H1 (cell line): ENCODE measurements around the gene SYNGR3. TPM values are rescaled to one million over a fixed set of nuclear protein-coding genes. Genes with fewer than 3 reads are reported as not detected.

ENCODE experiments used
- CTCF ChIA-PET: fragments of 300-600 bp; sonication (Branson Sonifier 250); formaldehyde crosslinking; loops from one replicate; lab custom pipeline; 2021; ENCODE audit not compliant: partially characterized antibody; lab: Charles Lee
- POLR2A ChIA-PET: fragments of 300-600 bp; sonication (Branson Sonifier 250); formaldehyde crosslinking; loops from one replicate; lab custom pipeline; 2021; ENCODE audit warnings: inconsistent platforms; ENCODE audit not compliant: partially characterized antibody; lab: Charles Lee
- DNase-seq, 2 experiments: peaks; one replicate each; pipeline versions ENCODE4 v3.0.0 to v3.0.0-alpha.2; 2010 to 2022; ENCODE audit warnings: low spot score in 2 of 2, low read depth in 1 of 2, mixed read lengths in 1 of 2
- FAIRE-seq: peaks from 2 replicates; lab custom pipeline; 2011; peaks lifted over from hg19 to GRCh38; lab: Jason Lieb, UNC
- H2AFZ ChIP-seq: 2 replicates; pipeline ENCODE4 v1.8.1; 2012; ENCODE audit warnings: low read length, inconsistent platforms
- H2AK5ac ChIP-seq: 2 replicates; pipeline ENCODE4 v1.6.1; 2013; ENCODE audit warnings: low read depth, low read length
- H2BK120ac ChIP-seq: replicated peaks from 2 replicates; pipeline ENCODE3; 2013; ENCODE audit warnings: low read depth, low read length, inconsistent platforms
- H2BK12ac ChIP-seq: 2 replicates; pipeline ENCODE4 v1.6.1; 2013; ENCODE audit warnings: low read depth, low read length
- H2BK15ac ChIP-seq: 2 replicates; pipeline ENCODE4 v1.6.1; 2013; ENCODE audit warnings: low read length
- H2BK20ac ChIP-seq: 2 replicates; pipeline ENCODE4 v1.6.1; 2013; ENCODE audit warnings: low read length
- H2BK5ac ChIP-seq: 2 replicates; pipeline ENCODE4 v1.6.1; 2013; ENCODE audit warnings: low read depth, low read length
- H3K14ac ChIP-seq: 2 replicates; pipeline ENCODE4 v1.6.1; 2013; ENCODE audit warnings: inconsistent platforms; ENCODE audit not compliant: insufficient read length
- H3K18ac ChIP-seq: 2 replicates; pipeline ENCODE4 v1.6.1; 2013; ENCODE audit warnings: low read length; ENCODE audit errors: extremely low read depth
- H3K23ac ChIP-seq: 2 replicates; pipeline ENCODE4 v1.6.1; 2013; ENCODE audit warnings: inconsistent platforms; ENCODE audit not compliant: insufficient read length
- H3K23me2 ChIP-seq: 2 replicates; pipeline ENCODE4 v1.6.1; 2013; ENCODE audit warnings: low read depth, low read length
- H3K27ac ChIP-seq: 2 replicates; pipeline ENCODE4 v1.6.1; 2011; ENCODE audit warnings: low read depth, low read length, inconsistent platforms
- H3K27me3 ChIP-seq, 4 experiments: replicated peaks in 1 of 4; 1 replicate in 1 of 4; 2 replicates in 3 of 4; pipeline versions ENCODE4 v1.6.1 to v1.8.1; 2011 to 2013; ENCODE audit warnings: low read length in 3 of 4, mild to moderate bottlenecking in 3 of 4, inconsistent platforms in 2 of 4, mixed read lengths in 2 of 4, moderate library complexity in 1 of 4; ENCODE audit not compliant: control insufficient read depth in 3 of 4, insufficient read depth in 3 of 4; ENCODE audit errors: extremely low read depth in 1 of 4
- H3K36me3 ChIP-seq, 4 experiments: 2 replicates each; pipeline versions ENCODE4 v1.6.1 to v1.8.1; 2011 to 2013; ENCODE audit warnings: mild to moderate bottlenecking in 4 of 4, low read length in 3 of 4, moderate library complexity in 2 of 4, control low read depth in 1 of 4, inconsistent platforms in 1 of 4; ENCODE audit not compliant: insufficient read depth in 4 of 4, control insufficient read depth in 2 of 4
- H3K4ac ChIP-seq: replicated peaks from 2 replicates; pipeline ENCODE3; 2013; ENCODE audit warnings: low read length, low read depth, mixed read lengths, inconsistent platforms; ENCODE audit not compliant: insufficient read length
- H3K4me1 ChIP-seq, 4 experiments: replicated peaks in 1 of 4; 1 replicate in 1 of 4; 2 replicates in 3 of 4; pipeline versions ENCODE4 v1.6.1 to v1.8.1; 2011 to 2013; ENCODE audit warnings: low read length in 3 of 4, inconsistent platforms in 2 of 4, mixed read lengths in 1 of 4; ENCODE audit not compliant: insufficient read depth in 4 of 4, control insufficient read depth in 3 of 4
- H3K4me2 ChIP-seq, 2 experiments: 2 replicates each; pipeline versions ENCODE4 v1.6.1 to v1.8.1; 2011 to 2013; ENCODE audit warnings: low read depth in 2 of 2, low read length in 2 of 2, control low read depth in 1 of 2, inconsistent platforms in 1 of 2, mild to moderate bottlenecking in 1 of 2; ENCODE audit not compliant: insufficient read depth in 1 of 2
- H3K4me3 ChIP-seq, 4 experiments: fragments of 200-600, 300-600 bp in 1 of 4; sonication (generic), shearing (Covaris generic), sonication (Bioruptor Twin) in 1 of 4; 2 replicates each; pipeline versions ENCODE4 v1.5.1 to v1.8.1; 2011 to 2016; ENCODE audit warnings: low read length in 4 of 4, low read depth in 3 of 4, control low read depth in 2 of 4, inconsistent platforms in 2 of 4, mild to moderate bottlenecking in 2 of 4, mixed read lengths in 1 of 4, moderate library complexity in 1 of 4; ENCODE audit not compliant: insufficient read depth in 2 of 4; ENCODE audit errors: extremely low read depth in 1 of 4
- H3K56ac ChIP-seq: replicated peaks from 2 replicates; pipeline ENCODE3; 2013; ENCODE audit warnings: low read depth, mild to moderate bottlenecking, mixed read lengths, low read length, inconsistent platforms; ENCODE audit not compliant: insufficient read length
- H3K79me1 ChIP-seq: 2 replicates; pipeline ENCODE4 v1.6.1; 2013; ENCODE audit warnings: low read depth, low read length, control low read depth
- H3K79me2 ChIP-seq, 2 experiments: 2 replicates each; pipeline versions ENCODE4 v1.6.1 to v1.8.1; 2012 to 2013; ENCODE audit warnings: low read length in 2 of 2, mild to moderate bottlenecking in 2 of 2, inconsistent platforms in 1 of 2; ENCODE audit not compliant: insufficient read depth in 2 of 2, control insufficient read depth in 1 of 2
- H3K9ac ChIP-seq, 4 experiments: replicated peaks in 1 of 4; 1 replicate in 1 of 4; 2 replicates in 3 of 4; pipeline versions ENCODE4 v1.6.1 to v1.8.1; 2011 to 2013; ENCODE audit warnings: low read depth in 3 of 4, low read length in 3 of 4, control low read depth in 2 of 4, mild to moderate bottlenecking in 2 of 4, moderate library complexity in 2 of 4, inconsistent platforms in 1 of 4; ENCODE audit errors: extremely low read depth in 1 of 4
- H3K9me3 ChIP-seq, 2 experiments: 2 replicates each; pipeline versions ENCODE4 v1.6.1 to v1.8.1; 2012 to 2013; ENCODE audit warnings: mild to moderate bottlenecking in 2 of 2, moderate library complexity in 2 of 2, control low read depth in 1 of 2, inconsistent platforms in 1 of 2, low read depth in 1 of 2, low read length in 1 of 2, mixed read lengths in 1 of 2; ENCODE audit not compliant: insufficient read depth in 2 of 2
- H4K20me1 ChIP-seq, 2 experiments: replicated peaks in 1 of 2; 2 replicates each; pipeline versions ENCODE3 to v1.8.1; 2011 to 2013; ENCODE audit warnings: inconsistent platforms in 2 of 2, low read length in 2 of 2, mild to moderate bottlenecking in 1 of 2; ENCODE audit not compliant: insufficient read depth in 2 of 2, control insufficient read depth in 1 of 2
- H4K5ac ChIP-seq: 2 replicates; pipeline ENCODE4 v1.6.1; 2013; ENCODE audit warnings: low read length, low read depth, mixed read lengths, inconsistent platforms; ENCODE audit not compliant: insufficient read length
- H4K8ac ChIP-seq: 2 replicates; pipeline ENCODE4 v1.8.0; 2013; ENCODE audit warnings: mild to moderate bottlenecking, moderate library complexity, low read length, inconsistent platforms; ENCODE audit not compliant: insufficient read depth; ENCODE audit errors: extremely low read depth
- H4K91ac ChIP-seq: replicated peaks from 2 replicates; pipeline ENCODE3; 2013; ENCODE audit warnings: low read length, mixed read lengths, inconsistent platforms; ENCODE audit not compliant: insufficient read length
- NRF1 ChIP-seq: IDR thresholded peaks from 2 replicates; pipeline ENCODE4 v1.6.1; 2011; ENCODE audit warnings: mild to moderate bottlenecking, low read depth, low read length, improper control_type of control experiment
- RAD21 ChIP-seq, 2 experiments: IDR thresholded peaks in 1 of 2; conservative IDR thresholded peaks in 1 of 2; 2 replicates each; pipeline ENCODE4 v1.6.1; 2011; ENCODE audit warnings: low read depth in 2 of 2, low read length in 2 of 2, improper control_type of control experiment in 1 of 2, inconsistent platforms in 1 of 2, mild to moderate bottlenecking in 1 of 2, moderate library complexity in 1 of 2
- RBBP5 ChIP-seq: IDR thresholded peaks from 2 replicates; pipeline ENCODE4 v1.7.1; 2012; ENCODE audit warnings: low read depth, mild to moderate bottlenecking, inconsistent platforms, low read length, moderate library complexity, borderline replicate concordance
- SP4 ChIP-seq: IDR thresholded peaks from 2 replicates; pipeline ENCODE4 v1.6.1; 2012; ENCODE audit warnings: low read length, inconsistent platforms
- SRF ChIP-seq: IDR thresholded peaks from 2 replicates; pipeline ENCODE4 v1.6.1; 2011; ENCODE audit warnings: mild to moderate bottlenecking, low read depth, low read length, moderate library complexity
- TBP ChIP-seq: IDR thresholded peaks from 2 replicates; pipeline ENCODE4 v1.6.1; 2011; ENCODE audit warnings: low read depth, low read length, improper control_type of control experiment
- WGBS, 2 experiments: shearing (Covaris generic) in 1 of 2; methylation state at CpG; one replicate each; pipeline versions ENCODE4 v1.1.6 to v1.1.7; 2013 to 2015; ENCODE audit warnings: low lambda C conversion rate in 2 of 2, mixed read lengths in 2 of 2, inconsistent platforms in 1 of 2, low coverage in 1 of 2, missing lambda C conversion rate in 1 of 2; ENCODE audit not compliant: insufficient replicate concordance in 2 of 2, insufficient coverage in 1 of 2, insufficient read length in 1 of 2; ENCODE audit errors: extremely low coverage in 1 of 2, missing lambda C conversion rate in 1 of 2; 5-methylcytosine and 5-hydroxymethylcytosine counted together
- polyA plus RNA-seq, 7 experiments: library from polyadenylated mRNA; depleted of rRNA in 3 of 7; stranded (reverse) in 5 of 7; unstranded in 2 of 7; fragments of >200 nt in 5 of 7; fragments of 200-250 nt in 2 of 7; gene quantifications; 1 replicate in 5 of 7; 2 replicates in 1 of 7; 4 replicates in 1 of 7; pipeline versions ENCODE4 v1.2.1 to v1.2.3, GENCODE V29; 2011 to 2013; ENCODE audit warnings: missing spikeins in 2 of 7, mixed read lengths in 2 of 7
- total RNA-seq: library from RNA; stranded (reverse); fragmentation: NEBNext Ultra II Directional; extraction: Animal tissue kit (Norgen Biotek cat#: 25700); gene quantifications from 2 replicates; pipeline ENCODE4 v1.2.1, GENCODE V29; 2021
- TF ChIP-seq, protein P1 (sequence below): IDR thresholded peaks from 2 replicates; pipeline ENCODE4 v1.6.1; 2011; ENCODE audit warnings: low read depth, mild to moderate bottlenecking, low read length; ENCODE audit not compliant: insufficient read depth

SYNGR3 gene
- total and polyA plus RNA-seq, 2 of the 8 experiments (the other 6 are each of a cell fraction or from before 2014, with no cell fraction given) = 36.2 to 49.9 TPM

DNA sequence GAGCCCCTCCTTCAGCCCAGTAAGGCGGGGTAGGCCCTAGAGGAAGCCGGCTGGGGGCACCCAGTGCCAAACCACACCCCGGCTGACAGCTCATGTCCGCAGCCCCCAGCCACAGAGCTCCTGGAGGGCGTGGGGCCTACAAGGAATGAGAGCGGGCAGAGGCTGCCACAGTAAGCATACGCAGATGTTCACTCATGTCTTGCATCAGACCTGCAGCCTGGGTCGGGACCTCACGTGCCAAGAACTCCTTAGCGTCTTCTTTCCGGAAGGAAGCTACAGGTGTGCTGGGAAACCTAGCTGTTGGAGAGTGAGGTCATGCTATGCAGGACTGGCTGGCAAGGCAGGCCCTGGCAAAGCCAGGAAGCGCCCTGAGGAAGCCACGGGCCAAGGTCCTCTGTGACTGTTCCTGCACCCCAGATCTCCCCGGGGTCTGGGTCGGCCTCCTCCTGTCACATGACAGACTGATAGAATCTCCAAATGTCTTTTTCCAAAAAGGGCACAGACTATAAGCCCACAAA lies 18.3 kb downstream of the SYNGR3 start:
- H3K4me1 ChIP-seq = peaks cover 3 to 38% (median 22%) of the 10 kb centered on the region in 4 experiments
- no peak overlapping the region for H2BK15ac ChIP-seq
- WGBS, 2 experiments = 90% methylated on average over 15 of the region's 15 CpGs; no CpG with 5 or more reads in 1 of the 2 experiments
- no peak overlapping the region for H2BK20ac ChIP-seq
- H2AK5ac ChIP-seq = no peak overlapping the region
- H4K91ac ChIP-seq = no peak overlapping the region
- H3K79me2 ChIP-seq = peaks cover 22 to 50% of the 10 kb centered on the region in 2 experiments; a peak in 3 of 4 replicates
- H4K8ac ChIP-seq = no peak overlapping the region
- no peak overlapping the region for H3K23ac ChIP-seq
- H2AFZ ChIP-seq = no peak overlapping the region
- H4K20me1 ChIP-seq = peaks cover 23 to 51% of the 10 kb centered on the region in 2 experiments
- no peak for TF ChIP-seq TBP
- no peak for TF ChIP-seq SP4
- no peak for TF ChIP-seq SRF
- TF ChIP-seq NRF1 = no peak
- TF ChIP-seq, protein P1, sequence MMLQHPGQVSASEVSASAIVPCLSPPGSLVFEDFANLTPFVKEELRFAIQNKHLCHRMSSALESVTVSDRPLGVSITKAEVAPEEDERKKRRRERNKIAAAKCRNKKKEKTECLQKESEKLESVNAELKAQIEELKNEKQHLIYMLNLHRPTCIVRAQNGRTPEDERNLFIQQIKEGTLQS = no peak
- no peak for TF ChIP-seq RBBP5
- TF ChIP-seq RAD21 (IDR thresholded peaks at IDR 0.05 in 1 of 2, conservative IDR thresholded peaks at IDR 0.05 in 1 of 2; ENCODE audit: low read depth in 2 of 2, low read length in 2 of 2) = no peak
- no peak for FAIRE-seq
- H3K4ac ChIP-seq = no peak overlapping the region
- no peak overlapping the region for H3K56ac ChIP-seq
- no peaks in the 10 kb centered on the region for H3K27me3 ChIP-seq
- no peak overlapping the region for H3K27ac ChIP-seq
- H2BK5ac ChIP-seq = no peak overlapping the region
- H3K18ac ChIP-seq = no peak overlapping the region
- no peak for DNase-seq
- no peaks in the 10 kb centered on the region for H3K9me3 ChIP-seq
- H3K4me3 ChIP-seq = peak overlapping the region in 3 of 4 experiments; percentile 80 to 95 (median 86); a peak in 5 of 8 replicates
- H4K5ac ChIP-seq = no peak overlapping the region
- POLR2A ChIA-PET = interaction anchor here (0.6 to 2.8 kb wide), 14 partner anchors 9 to 232 kb away, joined by 3 to 17 read pairs (median 4); partner anchors contain the start of genes NPW, RPS2, TBL3 and TRAF7
- no peak overlapping the region for H3K9ac ChIP-seq
- CTCF ChIA-PET = interaction anchor here (0.8 to 2.8 kb wide), 10 partner anchors 9 to 139 kb away, joined by 3 to 7 read pairs (median 6); partner anchors contain the start of genes NHERF2 and NPW
- H3K36me3 ChIP-seq = peaks cover 0 to 4% (median under 1%) of the 10 kb centered on the region in 4 experiments; a peak in 2 of 8 replicates
- no peak overlapping the region for H2BK12ac ChIP-seq
- H3K79me1 ChIP-seq = peaks cover 9% of the 10 kb centered on the region; the same call in 1 of the 2 replicates
- no peak overlapping the region for H2BK120ac ChIP-seq
- peaks cover 12% of the 10 kb centered on the region; the same call in 1 of the 2 replicates for H3K23me2 ChIP-seq
- H3K14ac ChIP-seq = no peak overlapping the region
- H3K4me2 ChIP-seq = peak overlapping the region; percentile 89 to 92; a peak in 3 of 4 replicates
